Neuronal stem cell (in vitro differentiated cells): ENCODE results near the gene TSPAN9.

Experiments used
- DNase-seq: peaks from one replicate; pipeline ENCODE4 v3.0.0-alpha.2; 2013; ENCODE audit warnings: low spot score
- H2AFZ ChIP-seq: one replicate; pipeline ENCODE4 v1.6.1; 2013; ENCODE audit warnings: mild to moderate bottlenecking, low read length, inconsistent platforms
- H2AK5ac ChIP-seq: 2 replicates; pipeline ENCODE4 v1.6.1; 2013; ENCODE audit warnings: low read depth, mild to moderate bottlenecking, inconsistent platforms, low read length, moderate library complexity, mixed read lengths
- H2BK120ac ChIP-seq: 2 replicates; pipeline ENCODE4 v1.6.1; 2013; ENCODE audit warnings: low read depth, mild to moderate bottlenecking, inconsistent platforms, low read length, moderate library complexity, mixed read lengths
- H2BK12ac ChIP-seq: one replicate; pipeline ENCODE4 v1.6.1; 2013; ENCODE audit warnings: low read length, inconsistent platforms
- H2BK15ac ChIP-seq: 2 replicates; pipeline ENCODE4 v1.6.1; 2013; ENCODE audit warnings: mild to moderate bottlenecking, low read length, inconsistent platforms, mixed read lengths
- H2BK5ac ChIP-seq: one replicate; pipeline ENCODE4 v1.6.1; 2013; ENCODE audit warnings: inconsistent platforms, mild to moderate bottlenecking, low read length, moderate library complexity
- H3K14ac ChIP-seq: one replicate; pipeline ENCODE4 v1.6.1; 2013; ENCODE audit warnings: low read length, inconsistent platforms
- H3K18ac ChIP-seq: 2 replicates; pipeline ENCODE4 v1.6.1; 2013; ENCODE audit warnings: low read length, inconsistent platforms
- H3K23ac ChIP-seq: 2 replicates; pipeline ENCODE4 v1.6.1; 2013; ENCODE audit warnings: low read depth, mild to moderate bottlenecking, mixed read lengths, low read length, inconsistent platforms; ENCODE audit not compliant: poor library complexity
- H3K27ac ChIP-seq: replicated peaks from 3 replicates; pipeline ENCODE4 v1.5.1; 2013; ENCODE audit warnings: low read length, inconsistent platforms
- H3K27me3 ChIP-seq, 3 experiments: 2 replicates each; pipeline ENCODE4 v1.6.1; 2013; ENCODE audit warnings: low read length in 3 of 3, mild to moderate bottlenecking in 2 of 3, inconsistent platforms in 1 of 3, low read depth in 1 of 3, mixed read lengths in 1 of 3, moderate library complexity in 1 of 3; ENCODE audit not compliant: control insufficient read depth in 3 of 3, insufficient read depth in 3 of 3
- H3K36me3 ChIP-seq, 2 donors: replicated peaks in 1 of 2; 2 replicates each; pipeline ENCODE4 v1.6.1; 2013; ENCODE audit warnings: low read length in 2 of 2; ENCODE audit not compliant: control insufficient read depth in 2 of 2, insufficient read depth in 2 of 2
- H3K4ac ChIP-seq: 2 replicates; pipeline ENCODE4 v1.6.1; 2013; ENCODE audit warnings: inconsistent platforms, mild to moderate bottlenecking, low read length, moderate library complexity
- H3K4me1 ChIP-seq, 2 donors: 1 replicate in 1 of 2; 2 replicates in 1 of 2; pipeline ENCODE4 v1.6.1; 2013; ENCODE audit warnings: low read length in 2 of 2, low read depth in 1 of 2; ENCODE audit not compliant: control insufficient read depth in 2 of 2, insufficient read depth in 1 of 2
- H3K4me2 ChIP-seq: one replicate; pipeline ENCODE4 v1.6.1; 2013; ENCODE audit warnings: mild to moderate bottlenecking, low read length, inconsistent platforms; ENCODE audit not compliant: insufficient read depth, poor library complexity, severe bottlenecking
- H3K4me3 ChIP-seq, 2 donors: 2 replicates each; pipeline ENCODE4 v1.5.1; 2013; ENCODE audit warnings: low read length in 2 of 2, mild to moderate bottlenecking in 2 of 2, inconsistent platforms in 1 of 2, moderate library complexity in 1 of 2
- H3K79me1 ChIP-seq: one replicate; pipeline ENCODE4 v1.6.1; 2013; ENCODE audit warnings: low read depth, mild to moderate bottlenecking, inconsistent platforms, low read length, moderate library complexity
- H3K9ac ChIP-seq: one replicate; pipeline ENCODE4 v1.6.1; 2013; ENCODE audit warnings: mild to moderate bottlenecking, low read depth, low read length, inconsistent platforms; ENCODE audit not compliant: poor library complexity
- H3K9me3 ChIP-seq, 2 donors: replicated peaks in 1 of 2; 2 replicates each; pipeline versions ENCODE3 to v1.6.1; 2013; ENCODE audit warnings: low read length in 2 of 2, mild to moderate bottlenecking in 2 of 2, inconsistent platforms in 1 of 2, low read depth in 1 of 2, mixed read lengths in 1 of 2, moderate library complexity in 1 of 2; ENCODE audit not compliant: control insufficient read depth in 2 of 2, insufficient read depth in 1 of 2
- H4K8ac ChIP-seq: one replicate; pipeline ENCODE4 v1.6.1; 2013; ENCODE audit warnings: low read depth, mild to moderate bottlenecking, inconsistent platforms, low read length, moderate library complexity
- H4K91ac ChIP-seq: one replicate; pipeline ENCODE4 v1.6.1; 2013; ENCODE audit warnings: low read length, low read depth, mild to moderate bottlenecking, inconsistent platforms; ENCODE audit not compliant: poor library complexity
- whole genome bisulfite sequencing, 2 donors: extraction: QIAGEN DNeasy Blood & Tissue Kit; methylation state at CpG; one replicate each; pipeline ENCODE4 v1.1.7; 2013; ENCODE audit warnings: missing lambda C conversion rate in 2 of 2, mixed read lengths in 1 of 2; ENCODE audit not compliant: insufficient read length in 2 of 2, insufficient replicate concordance in 1 of 2; ENCODE audit errors: extremely low coverage in 2 of 2; 5-methylcytosine and 5-hydroxymethylcytosine counted together

The TSPAN9 gene

DNA sequence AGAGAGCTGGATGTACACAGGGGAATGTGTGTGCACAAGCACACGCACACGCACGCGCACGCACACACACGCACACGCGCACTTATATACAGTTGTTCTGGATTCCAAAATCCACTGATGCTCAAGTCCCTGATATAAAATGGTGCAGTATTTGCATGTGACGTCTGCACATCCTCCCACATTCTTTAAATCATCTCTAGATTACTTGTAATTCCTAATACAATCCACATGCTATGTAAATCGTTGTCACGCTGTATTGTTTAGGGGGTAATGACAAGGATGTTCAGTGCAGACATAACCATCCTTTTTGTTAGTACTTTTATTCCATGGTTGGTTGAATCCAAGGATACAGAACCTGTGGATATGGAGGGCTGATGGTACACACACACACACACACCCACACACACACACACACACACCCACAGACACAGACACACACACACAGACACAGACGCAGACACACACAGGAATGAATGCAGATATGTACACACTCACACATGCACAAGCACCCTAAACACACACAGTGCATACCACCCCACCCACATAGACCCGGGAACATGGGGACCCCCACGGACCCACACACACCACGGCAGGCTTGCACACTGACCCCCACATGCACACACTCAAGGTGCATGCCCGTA, 225.3 kb downstream of the TSPAN9 start:
- H3K79me1 ChIP-seq: peaks cover 4% of the 10 kb centered on the region
- H2BK5ac ChIP-seq: no peak overlapping the region
- no peak overlapping the region for H2BK120ac ChIP-seq
- peak overlapping the region; percentile 64 for H2AK5ac ChIP-seq
- no peaks in the 10 kb centered on the region for H3K9me3 ChIP-seq
- no peak overlapping the region for H3K4me2 ChIP-seq
- no peak overlapping the region for H2BK12ac ChIP-seq
- H3K4ac ChIP-seq: no peak overlapping the region
- no peak overlapping the region for H4K91ac ChIP-seq
- no peak overlapping the region for H4K8ac ChIP-seq
- no peak overlapping the region for H3K27ac ChIP-seq
- no peak overlapping the region for H3K14ac ChIP-seq
- WGBS, 2 donors: no CpG with 5 or more reads among the region's 16 CpGs
- no peak overlapping the region for H2AFZ ChIP-seq
- DNase-seq: no peak
- H3K36me3 ChIP-seq: no peaks in the 10 kb centered on the region
- H3K9ac ChIP-seq: peak overlapping the region; percentile 13
- no peak overlapping the region for H2BK15ac ChIP-seq
- H3K4me1 ChIP-seq: peaks cover 10 to 21% of the 10 kb centered on the region in 2 donors
- peak overlapping the region; percentile 21 for H3K23ac ChIP-seq
- peaks cover 0 to 37% (median 2%) of the 10 kb centered on the region in 3 experiments for H3K27me3 ChIP-seq
- H3K4me3 ChIP-seq: no peak overlapping the region
- peak overlapping the region; percentile 5 for H3K18ac ChIP-seq

DNA sequence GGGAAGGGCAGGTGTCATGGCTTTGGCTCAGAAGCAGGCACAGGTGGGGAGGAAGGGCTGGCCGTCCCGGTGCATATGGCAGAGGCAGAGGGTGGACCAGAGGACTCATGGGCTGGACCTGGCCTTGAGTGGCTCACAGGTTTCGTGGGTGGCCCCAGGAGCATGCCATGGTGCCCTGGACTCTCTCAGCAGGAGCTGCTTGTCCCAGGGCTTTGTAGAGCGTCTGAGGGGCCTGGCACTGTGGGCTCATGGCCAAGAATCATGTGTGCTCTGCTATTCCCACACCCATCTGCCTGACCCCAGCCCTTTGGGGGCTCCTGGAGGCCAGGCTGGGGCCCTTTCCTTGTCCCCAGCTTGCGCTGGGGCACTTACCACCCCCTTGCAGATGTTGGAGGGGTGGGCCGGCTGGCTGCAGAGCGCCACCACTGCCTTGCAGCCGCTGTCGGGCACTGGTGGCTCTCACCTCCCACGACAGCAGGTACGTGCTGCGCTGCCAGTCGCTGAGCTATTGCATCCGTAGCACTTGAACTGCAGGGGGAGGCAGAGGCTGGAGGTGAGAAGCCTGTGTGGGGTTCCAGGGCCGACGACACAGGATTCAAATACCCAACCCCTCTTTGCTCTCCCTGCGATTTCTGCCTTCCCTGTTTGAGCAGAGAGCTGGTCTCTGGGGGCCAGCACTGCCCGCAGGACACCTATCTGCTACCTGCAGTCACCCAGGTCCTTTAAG, 226.4 kb downstream of the TSPAN9 start:
- no peaks in the 10 kb centered on the region for H3K79me1 ChIP-seq
- no CpG with 5 or more reads among the region's 18 CpGs for WGBS, 2 donors
- H2AFZ ChIP-seq: peak overlapping the region; percentile 56
- no peaks in the 10 kb centered on the region for H3K9me3 ChIP-seq
- H2BK5ac ChIP-seq: no peak overlapping the region
- H2BK12ac ChIP-seq: peak overlapping the region; percentile 12
- no peak overlapping the region for H3K4ac ChIP-seq
- peak overlapping the region; percentile 36 for H2AK5ac ChIP-seq
- H3K27me3 ChIP-seq: peaks cover 0 to 34% (median 0%) of the 10 kb centered on the region in 3 experiments
- no peak overlapping the region for H3K27ac ChIP-seq
- H4K8ac ChIP-seq: no peak overlapping the region
- H3K36me3 ChIP-seq: no peaks in the 10 kb centered on the region
- no peak overlapping the region for H3K14ac ChIP-seq
- H3K4me2 ChIP-seq: no peak overlapping the region
- H2BK120ac ChIP-seq: peak overlapping the region; percentile 45
- H4K91ac ChIP-seq: no peak overlapping the region
- H3K23ac ChIP-seq: peak overlapping the region; percentile 53
- no peak for DNase-seq
- peaks cover 10 to 21% of the 10 kb centered on the region in 2 donors for H3K4me1 ChIP-seq
- H3K18ac ChIP-seq: peak overlapping the region; percentile 76
- peak overlapping the region; percentile 7 for H2BK15ac ChIP-seq
- no peak overlapping the region for H3K9ac ChIP-seq
- peak overlapping the region in 1 of 2 donors; percentile 41 for H3K4me3 ChIP-seq

DNA sequence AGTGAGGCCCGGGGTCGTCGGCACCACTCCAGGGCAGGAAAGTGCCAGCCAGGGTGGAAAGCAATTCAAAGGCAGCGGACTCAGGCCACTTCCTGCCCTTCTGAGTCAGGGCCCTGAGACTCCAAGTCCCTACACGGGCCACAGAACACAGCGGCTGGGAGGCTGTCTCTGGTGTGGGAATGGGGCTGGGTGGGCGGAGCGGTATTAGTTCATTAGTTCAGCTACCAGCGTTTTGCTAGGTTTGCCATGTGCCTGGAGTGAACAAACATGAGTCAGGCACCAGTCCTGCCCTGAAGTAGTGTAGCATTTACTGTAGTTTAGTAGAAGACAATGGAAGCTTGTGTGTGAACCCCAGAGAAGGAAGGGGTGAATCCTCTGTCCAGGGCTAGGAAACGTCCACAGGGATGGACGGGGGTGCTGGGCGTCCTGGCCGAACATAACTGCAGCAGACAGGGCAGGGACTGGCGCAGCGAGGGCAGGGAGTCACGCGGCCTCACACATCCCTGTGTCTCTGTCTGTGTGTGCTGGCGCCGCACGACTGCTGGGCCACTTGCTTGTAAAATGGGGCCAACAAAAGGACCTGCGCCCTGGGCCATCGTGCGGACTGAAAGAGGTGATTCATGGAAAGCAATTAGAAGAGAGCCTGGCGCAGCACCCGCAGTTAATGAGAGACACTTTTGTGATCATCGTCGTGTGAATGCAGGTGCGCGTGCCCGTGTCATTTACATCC, 227.4 kb downstream of the TSPAN9 start:
- no peak for DNase-seq
- Histone ChIP-seq H3K4ac (no peak overlapping the region), H3K4me2 (no peak overlapping the region), H3K4me3 (no peak overlapping the region), H3K9me3 (no peaks in the 10 kb centered on the region), H4K91ac (no peak overlapping the region), H2BK15ac (peak overlapping the region; percentile 42), H3K79me1 (no peaks in the 10 kb centered on the region), H3K27ac (no peak overlapping the region), H3K27me3 (peaks cover 0 to 28% (median 0%) of the 10 kb centered on the region in 3 experiments), H3K18ac (peak overlapping the region; percentile 82), H2BK120ac (peak overlapping the region; percentile 45), H2BK5ac (peak overlapping the region; percentile 33), H3K4me1 (peaks cover 10 to 21% of the 10 kb centered on the region in 2 donors), H3K9ac (peak overlapping the region; percentile 82), H3K14ac (peak overlapping the region; percentile 48), H2BK12ac (no peak overlapping the region), H4K8ac (no peak overlapping the region), H3K36me3 (no peaks in the 10 kb centered on the region), H2AK5ac (peak overlapping the region; percentile 21), H2AFZ (peak overlapping the region; percentile 56), H3K23ac (peak overlapping the region; percentile 53)
- no CpG with 5 or more reads among the region's 30 CpGs for WGBS, 2 donors

DNA sequence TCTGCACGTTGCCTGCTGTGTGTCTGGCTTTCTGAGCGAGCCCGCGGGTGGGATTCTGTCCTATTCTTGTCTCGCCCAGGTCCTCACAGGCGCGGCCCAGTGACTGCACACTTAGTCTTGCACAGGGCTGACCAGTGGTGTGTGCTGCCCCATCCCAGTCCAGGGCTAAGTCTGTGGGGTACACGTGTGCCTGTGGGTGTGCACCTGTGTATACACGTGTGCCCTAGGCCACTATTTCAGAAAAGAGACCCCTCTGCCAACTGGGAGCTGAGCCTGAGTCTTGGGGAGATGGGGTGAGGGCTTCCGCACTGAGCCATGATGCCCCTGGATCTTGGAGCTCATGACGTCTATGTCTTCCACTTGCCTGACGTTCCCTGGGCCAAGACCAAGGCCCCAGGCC, 228.3 kb downstream of the TSPAN9 start:
- Histone ChIP-seq H3K36me3 (no peaks in the 10 kb centered on the region), H2BK12ac (no peak overlapping the region), H3K9ac (no peak overlapping the region), H3K79me1 (no peaks in the 10 kb centered on the region), H3K4me2 (no peak overlapping the region), H2AK5ac (no peak overlapping the region), H3K23ac (no peak overlapping the region), H2BK5ac (peak overlapping the region; percentile 33), H3K18ac (no peak overlapping the region), H4K91ac (no peak overlapping the region), H3K4me1 (peaks cover 4 to 16% of the 10 kb centered on the region in 2 donors), H3K27ac (no peak overlapping the region), H2BK15ac (peak overlapping the region; percentile 42), H3K9me3 (no peaks in the 10 kb centered on the region), H2BK120ac (no peak overlapping the region), H4K8ac (no peak overlapping the region), H3K4ac (no peak overlapping the region), H3K27me3 (peaks cover 0 to 32% (median 0%) of the 10 kb centered on the region in 3 experiments), H2AFZ (no peak overlapping the region), H3K4me3 (no peak overlapping the region), H3K14ac (no peak overlapping the region)
- no peak for DNase-seq
- WGBS, 2 donors: no CpG with 5 or more reads among the region's 12 CpGs
